Stimulated activated CD4-positive, alpha-beta T cell treated with anti-CD3 and anti-CD28 coated beads, Interleukin-15, amount 100 ng/mL, for 24 hours (primary cell): ENCODE data around the gene GALNT9.
"Not testable (repeated sequence)": the region's sequence is repeated elsewhere in the genome, so short reads cannot be mapped to it uniquely, and the experiment has no call there.

ENCODE experiments used
- DNase-seq: peaks from one replicate; pipeline ENCODE4 v3.0.0-alpha.2; 2020

GALNT9 gene

DNA sequence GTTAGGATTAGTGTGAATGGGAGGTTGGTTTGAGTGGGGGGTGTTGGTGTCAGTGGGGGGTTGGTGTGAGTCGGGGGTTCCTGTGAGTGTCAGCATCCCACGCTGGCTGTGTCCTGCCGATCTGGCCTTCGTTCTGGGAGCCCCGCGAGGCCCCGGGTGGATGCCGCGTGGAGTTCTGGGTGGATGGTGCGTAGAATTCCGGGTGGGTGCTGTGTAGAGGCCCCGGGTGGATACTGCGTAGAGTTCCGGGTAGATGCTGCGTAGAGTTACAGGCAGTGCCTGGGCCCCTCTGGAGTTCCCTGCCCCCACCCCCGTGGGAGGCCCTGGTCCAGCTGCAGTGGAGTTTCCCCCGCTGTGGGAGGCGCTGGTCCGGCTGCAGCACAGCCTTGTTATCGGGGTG lies 176.4 kb downstream of the GALNT9 start:
- no peak for DNase-seq

DNA sequence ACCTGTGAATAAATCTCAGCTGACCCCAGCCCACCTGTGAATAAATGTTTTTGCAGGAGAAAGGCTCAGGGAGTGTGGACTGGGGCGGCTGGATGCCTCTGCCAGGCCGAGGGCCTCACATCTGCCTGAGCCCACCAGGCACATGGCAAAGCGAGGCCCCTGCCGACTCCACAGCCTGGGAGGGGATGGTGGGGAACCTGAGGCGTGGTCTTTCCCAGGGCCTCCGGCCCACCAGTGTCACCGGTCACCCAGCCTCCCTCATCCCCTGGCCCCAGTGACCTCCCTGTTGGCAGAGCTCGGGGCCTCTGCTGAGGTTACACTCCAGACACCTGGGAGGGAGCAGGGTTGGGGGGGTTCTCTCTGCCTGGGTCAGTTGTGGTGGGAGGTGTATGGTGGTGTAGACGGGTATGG lies 177.0 kb downstream of the GALNT9 start:
- no peak for DNase-seq

DNA sequence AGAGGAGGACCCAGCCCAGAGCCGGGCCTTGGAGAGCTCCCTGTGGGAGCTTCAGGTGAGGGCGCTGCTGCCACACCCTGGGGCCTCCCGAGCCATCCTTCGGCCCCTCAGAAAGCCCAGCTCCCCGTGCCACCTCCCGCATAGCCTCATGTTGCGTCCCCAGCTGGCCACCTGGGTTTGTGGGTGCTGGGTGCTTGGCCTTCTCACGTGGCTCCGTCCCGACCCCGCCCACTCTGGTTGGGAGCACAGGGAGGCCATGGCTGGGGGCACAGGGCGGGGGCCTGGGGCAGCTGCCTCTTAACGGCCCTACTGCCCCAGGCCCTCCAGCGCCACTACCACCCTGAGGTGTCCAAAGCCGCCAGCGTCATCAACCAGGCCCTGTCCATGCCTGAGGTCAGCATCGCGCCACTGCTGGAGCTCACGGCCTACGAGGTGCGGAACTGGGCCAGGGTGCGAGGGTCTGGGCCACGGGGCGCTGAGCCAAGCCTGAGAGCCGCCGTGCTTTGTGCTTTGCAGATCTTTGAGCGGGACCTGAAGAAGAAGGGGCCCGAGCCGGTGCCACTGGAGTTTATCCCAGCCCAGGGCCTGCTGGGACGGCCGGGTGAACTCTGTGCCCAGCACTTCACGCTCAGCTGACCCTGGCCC lies 177.5 kb downstream of the GALNT9 start:
- no peak for DNase-seq

DNA sequence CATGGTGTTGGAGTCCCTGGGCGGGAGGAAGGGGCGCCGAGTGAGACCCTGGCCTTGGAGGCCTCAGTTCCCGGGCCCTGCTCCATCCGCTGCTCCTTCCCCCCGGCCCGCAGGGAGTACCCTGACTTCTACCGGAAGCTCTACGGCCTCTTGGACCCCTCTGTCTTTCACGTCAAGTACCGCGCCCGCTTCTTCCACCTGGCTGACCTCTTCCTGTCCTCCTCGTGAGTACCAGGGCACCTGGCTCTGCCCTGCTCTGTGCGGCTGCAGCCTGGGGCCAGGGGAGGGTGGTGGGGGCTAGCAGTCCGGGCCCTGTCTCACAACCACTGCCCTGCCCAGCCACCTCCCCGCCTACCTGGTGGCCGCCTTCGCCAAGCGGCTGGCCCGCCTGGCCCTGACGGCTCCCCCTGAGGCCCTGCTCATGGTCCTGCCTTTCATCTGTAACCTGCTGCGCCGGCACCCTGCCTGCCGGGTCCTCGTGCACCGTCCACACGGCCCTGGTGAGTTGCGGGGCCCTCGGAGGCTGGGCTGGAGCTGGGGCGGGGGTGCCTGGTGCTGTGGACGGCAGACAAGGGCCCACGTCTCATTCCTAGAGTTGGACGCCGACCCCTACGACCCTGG lies 178.1 kb downstream of the GALNT9 start:
- no peak for DNase-seq

DNA sequence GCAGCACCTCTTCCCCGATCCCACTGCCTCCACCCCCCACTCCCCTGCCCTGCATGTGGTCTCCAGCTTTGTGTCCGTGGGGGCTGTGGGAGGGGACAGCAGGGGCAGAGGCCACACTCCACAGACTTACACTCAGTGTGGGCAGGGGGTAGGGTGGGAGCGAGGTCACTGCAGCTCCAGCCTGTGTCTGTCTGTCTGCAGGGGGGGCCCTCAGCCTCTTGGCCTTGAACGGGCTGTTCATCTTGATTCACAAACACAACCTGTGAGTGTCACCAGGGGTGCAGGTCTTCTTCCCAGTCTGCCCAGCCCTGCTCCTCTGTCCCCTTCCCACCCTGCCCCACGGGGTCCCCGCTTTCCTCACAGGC lies 178.6 kb downstream of the GALNT9 start:
- DNase-seq = no peak

DNA sequence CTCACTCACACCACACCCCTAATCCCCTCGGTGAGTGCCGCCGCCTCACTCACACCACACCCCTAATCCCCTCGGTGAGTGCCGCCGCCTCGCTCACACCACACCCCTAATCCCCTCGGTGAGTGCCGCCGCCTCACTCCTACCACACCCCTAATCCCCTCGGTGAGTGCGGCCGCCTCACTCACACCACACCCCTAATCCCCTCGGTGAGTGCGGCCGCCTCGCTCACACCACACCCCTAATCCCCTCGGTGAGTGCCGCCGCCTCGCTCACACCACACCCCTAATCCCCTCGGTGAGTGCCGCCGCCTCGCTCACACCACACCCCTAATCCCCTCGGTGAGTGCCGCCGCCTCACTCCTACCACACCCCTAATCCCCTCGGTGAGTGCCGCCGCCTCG lies 179.9 kb downstream of the GALNT9 start:
- DNase-seq = not testable (repeated sequence)

DNA sequence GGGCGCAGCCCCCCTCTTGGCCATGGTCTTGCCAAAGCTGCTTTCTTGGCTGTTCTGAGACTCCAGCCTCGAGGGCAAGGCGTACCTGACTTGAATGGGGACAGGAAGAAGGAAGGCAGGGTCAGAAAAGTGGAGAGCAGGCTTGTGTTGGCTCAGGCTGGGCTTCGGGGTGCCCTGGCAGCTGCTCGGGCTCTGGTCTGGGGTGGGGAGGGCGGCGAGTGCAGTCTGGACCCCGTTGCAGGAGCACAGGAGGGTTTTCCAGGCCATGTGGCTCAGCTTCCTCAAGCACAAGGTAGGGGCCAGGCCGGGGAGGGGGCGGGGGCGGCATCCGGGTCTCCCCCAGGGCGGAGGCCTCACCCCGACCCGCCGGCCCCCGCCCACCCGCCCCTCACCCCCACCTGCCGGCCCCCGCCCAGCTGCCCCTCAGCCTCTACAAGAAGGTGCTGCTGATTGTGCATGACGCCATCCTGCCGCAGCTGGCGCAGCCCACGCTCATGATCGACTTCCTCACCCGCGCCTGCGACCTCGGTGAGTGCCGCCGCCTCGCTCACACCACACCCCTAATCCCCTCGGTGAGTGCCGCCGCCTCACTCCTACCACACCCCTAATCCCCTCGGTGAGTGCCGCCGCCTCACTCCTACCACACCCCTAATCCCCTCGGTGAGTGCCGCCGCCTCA lies 180.9 kb downstream of the GALNT9 start:
- no peak for DNase-seq

DNA sequence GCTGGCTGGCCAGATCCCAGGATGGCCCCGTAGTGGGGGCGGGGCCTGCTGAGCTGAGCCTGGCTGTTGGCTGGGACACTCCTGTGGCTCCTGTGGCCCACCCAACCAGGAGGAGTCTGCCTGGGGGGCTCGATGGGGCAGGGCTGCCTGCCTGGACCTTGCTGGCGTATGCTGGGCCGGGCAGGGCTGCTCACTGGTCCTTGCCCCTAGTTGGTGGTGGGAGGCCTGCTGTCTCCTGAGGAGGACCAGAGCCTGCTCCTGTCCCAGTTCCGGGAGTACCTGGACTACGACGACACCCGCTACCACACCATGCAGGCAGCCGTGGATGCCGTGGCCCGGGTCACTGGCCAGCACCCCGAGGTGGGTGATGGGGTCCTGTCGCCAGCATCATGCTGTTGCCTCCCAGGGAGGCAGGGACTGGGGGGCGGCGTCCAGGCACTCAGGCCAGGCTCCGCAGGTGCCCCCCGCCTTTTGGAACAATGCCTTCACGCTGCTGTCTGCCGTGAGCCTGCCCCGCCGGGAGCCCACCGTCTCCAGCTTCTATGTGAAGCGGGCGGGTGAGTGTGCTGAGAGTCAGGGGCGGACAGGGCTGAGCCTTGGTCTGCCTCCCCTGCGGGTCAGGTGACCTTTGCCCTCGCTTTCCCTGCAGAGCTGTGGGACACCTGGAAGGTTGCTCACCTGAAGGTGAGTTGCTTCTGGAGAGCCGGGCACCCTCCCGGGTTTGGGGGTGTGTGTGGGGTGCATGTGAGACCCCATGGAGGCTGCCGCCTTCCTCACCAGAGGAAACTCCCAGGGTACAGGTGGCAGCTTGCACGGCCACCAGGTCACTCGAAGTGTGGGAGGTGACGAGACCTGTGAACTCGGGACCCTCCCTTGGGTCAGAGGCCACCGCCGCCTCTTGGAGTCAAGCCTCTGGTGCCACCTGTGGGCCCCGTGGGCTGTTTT lies 181.7 kb downstream of the GALNT9 start:
- no peak for DNase-seq

DNA sequence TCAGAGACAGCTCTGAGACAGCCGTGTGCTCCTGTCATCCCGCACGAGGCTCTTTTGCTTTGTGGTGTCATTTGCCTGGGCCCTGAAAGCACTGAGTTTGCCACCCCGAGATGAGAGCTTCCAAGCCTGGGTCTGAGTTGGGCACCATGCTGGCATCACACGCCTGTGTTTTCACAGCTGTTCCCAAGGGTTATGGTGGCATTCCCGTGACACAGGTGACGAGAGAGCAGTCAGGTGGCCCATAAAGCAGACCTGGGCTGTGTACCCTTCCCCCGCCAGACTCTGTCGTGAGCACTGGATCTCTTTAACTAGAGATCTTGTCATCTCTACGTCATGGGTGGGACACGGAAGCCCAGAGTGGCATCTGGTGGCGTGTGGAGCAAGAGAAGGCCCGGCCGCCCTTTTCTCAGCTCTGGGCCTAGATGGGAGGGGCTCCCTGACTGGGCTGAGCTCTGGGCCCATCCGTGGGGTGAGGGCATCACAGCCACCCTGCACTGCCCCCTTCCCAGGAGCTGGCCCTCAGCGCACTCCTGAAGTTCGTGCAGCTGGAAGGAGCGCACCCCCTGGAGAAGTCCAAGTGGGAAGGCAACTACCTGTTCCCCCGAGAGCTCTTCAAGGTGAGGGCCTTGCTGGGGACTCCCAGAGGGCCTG lies 182.5 kb downstream of the GALNT9 start:
- no peak for DNase-seq
